Measurements from ENCODE around the gene ZNF439.
"Not testable (repeated sequence)": the region's sequence is repeated elsewhere in the genome, so short reads cannot be mapped to it uniquely, and the experiment has no call there.

Gene ZNF439

DNA sequence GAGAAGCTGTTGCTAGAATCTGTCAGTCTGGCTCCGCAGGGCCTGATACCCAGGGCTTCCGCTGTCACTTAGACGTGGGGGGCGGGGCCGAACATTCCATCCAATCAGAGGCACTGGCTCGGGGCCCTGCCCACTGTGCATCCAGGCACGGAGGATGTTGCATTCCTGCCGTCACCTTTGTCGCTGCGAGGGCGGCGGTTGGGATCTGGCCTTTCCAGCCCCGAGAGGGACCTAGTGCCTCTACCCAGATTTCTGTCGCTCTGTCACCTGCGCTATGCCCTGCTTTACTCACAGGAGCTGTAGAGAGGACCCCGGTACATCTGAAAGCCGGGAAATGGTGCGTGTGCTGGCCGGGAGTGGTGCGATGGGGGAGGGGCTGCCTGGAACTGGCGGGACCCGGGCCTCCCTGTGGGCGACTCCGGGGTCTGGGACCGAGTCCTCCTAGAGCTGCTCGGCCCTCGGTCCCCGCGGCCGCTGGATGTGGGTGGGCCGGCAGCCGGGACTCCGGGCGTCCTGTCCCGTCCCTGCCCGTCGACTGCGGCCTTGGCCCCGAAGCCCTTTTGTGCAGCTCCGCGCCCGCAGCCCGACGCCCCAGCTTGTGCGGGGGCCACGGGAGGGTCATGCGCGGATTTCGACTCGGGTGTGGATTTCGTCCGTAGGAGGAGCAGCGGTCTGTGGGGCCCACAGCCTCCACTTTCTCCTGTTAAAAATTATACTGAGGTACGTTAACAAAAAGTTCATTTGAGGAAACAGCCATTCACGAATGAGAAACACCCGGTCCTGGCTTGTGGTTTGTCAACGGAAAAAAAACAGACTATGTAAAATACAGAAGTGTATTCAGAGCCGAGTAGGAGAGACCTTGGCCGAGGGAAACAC is at the start of gene ZNF439:
ZNF439 (plus strand) TSS at position 133 of the 876 bp plus-strand sequence; CDS start at position 275, 142 bp downstream.
- DNase-seq, result peak; percentile 32 to 76

DNA sequence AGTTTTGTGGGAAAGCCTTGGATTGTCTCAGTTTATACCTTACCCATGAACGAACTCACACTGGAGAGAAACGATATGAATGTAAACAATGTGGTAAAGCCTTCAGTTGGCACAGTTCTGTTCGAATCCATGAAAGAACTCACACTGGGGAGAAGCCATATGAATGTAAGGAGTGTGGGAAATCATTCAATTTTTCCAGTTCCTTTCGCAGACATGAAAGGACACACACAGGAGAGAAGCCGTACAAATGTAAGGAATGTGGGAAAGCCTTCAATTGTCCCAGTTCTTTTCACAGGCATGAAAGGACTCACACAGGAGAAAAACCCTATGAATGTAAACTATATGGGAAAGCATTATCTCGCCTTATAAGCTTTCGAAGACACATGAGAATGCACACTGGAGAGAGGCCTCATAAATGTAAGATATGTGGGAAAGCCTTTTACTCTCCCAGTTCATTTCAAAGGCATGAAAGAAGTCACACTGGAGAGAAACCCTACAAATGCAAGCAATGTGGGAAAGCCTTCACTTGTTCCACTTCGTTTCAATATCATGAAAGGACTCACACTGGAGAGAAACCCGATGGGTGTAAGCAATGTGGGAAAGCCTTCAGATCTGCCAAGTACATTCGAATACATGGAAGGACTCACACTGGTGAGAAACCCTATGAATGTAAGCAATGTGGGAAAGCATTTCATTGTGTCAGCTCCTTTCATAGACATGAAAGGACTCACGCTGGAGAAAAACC is 42.0 kb upstream of the ZNF439 start:
- DNase-seq, result no peak

DNA sequence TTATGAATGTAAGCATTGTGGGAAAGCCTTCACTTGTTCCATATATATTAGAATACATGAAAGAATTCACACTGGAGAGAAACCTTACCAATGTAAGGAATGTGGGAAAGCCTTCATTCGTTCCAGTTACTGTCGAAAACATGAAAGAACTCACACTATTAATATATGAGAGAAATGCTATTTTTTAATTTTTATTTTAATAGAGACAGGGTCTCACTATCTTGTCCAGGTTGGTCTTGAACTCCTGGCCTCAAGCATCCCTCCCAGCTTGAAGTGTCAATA is 41.5 kb upstream of the ZNF439 start:
- no peak for DNase-seq

DNA sequence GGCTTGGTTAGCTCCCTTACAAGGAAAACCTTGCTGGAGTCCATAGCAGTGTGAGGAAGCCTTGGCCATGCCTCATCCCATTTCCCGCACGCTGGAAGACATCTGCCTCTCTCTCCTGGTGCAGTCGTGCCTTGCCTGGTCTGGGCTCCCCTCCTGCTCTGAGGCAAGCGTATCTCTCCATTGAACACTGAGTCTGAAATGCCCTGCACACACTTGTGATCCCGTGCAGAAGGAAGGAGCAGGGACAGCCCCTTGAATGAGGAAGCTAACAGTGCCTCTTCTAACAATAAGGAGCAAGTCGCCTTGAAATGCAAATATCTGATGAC is 34.9 kb upstream of the ZNF439 start:
- no peak for DNase-seq

DNA sequence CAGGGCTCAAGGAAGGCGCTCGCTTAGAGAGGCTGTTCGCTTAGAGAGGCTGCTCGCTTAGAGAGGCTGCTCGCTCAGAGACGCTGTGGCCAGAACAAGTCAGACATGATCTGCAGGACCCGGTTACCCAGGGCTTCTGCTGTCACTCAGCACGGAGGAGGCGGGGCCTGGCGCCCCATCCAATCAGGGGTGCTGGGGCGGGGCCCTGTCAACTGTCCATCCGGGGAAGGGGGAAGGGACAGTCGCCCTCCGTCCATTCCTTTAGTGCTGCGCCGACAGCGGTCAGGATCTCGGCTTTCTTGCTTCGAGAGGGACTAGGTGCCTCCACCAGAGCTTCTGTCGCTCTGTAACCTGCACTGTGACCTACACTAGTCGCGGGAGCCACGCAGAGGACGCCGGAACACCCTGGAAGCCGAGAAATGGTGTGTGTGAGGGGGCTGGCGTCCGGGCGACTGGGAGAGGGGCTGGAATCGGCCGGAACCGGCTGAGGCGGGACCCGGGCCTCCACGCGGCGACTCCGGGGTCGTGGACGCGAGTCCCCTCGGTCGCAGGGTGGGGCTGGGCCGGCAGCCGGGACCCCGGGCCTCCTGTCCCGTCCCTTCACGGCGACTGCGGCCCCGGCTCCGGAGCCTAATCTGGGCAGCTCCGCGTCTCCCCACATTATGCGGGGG is 34.4 kb upstream of the ZNF439 start, which contains the start of gene ZNF440:
ZNF440 (plus strand) TSS at position 245 of the 671 bp plus-strand sequence; CDS start at position 420, 175 bp downstream.
- DNase-seq, result peak; percentile 67 to 78

DNA sequence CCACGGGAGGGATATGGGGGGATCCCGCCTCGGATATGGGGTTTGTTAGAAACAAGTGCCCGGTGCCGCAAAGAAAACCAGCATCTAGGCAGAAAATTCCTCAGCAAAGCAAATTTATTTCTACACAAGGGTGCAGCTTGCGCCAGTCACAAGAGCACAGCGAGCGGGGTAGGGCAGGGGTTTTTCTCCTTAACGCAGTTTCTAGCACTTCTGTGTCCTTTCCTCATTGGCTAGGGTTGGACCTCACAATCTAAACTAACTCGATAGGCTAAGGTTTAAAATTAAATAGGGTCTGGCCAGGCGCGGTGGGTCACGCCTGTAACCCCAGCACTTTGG is 33.9 kb upstream of the ZNF439 start:
- no peak for DNase-seq

- DNase-seq, result no peak
Measured at GRCh38 chr19:11821474-11822109, 26.9 kb upstream of the ZNF439 start.

DNA sequence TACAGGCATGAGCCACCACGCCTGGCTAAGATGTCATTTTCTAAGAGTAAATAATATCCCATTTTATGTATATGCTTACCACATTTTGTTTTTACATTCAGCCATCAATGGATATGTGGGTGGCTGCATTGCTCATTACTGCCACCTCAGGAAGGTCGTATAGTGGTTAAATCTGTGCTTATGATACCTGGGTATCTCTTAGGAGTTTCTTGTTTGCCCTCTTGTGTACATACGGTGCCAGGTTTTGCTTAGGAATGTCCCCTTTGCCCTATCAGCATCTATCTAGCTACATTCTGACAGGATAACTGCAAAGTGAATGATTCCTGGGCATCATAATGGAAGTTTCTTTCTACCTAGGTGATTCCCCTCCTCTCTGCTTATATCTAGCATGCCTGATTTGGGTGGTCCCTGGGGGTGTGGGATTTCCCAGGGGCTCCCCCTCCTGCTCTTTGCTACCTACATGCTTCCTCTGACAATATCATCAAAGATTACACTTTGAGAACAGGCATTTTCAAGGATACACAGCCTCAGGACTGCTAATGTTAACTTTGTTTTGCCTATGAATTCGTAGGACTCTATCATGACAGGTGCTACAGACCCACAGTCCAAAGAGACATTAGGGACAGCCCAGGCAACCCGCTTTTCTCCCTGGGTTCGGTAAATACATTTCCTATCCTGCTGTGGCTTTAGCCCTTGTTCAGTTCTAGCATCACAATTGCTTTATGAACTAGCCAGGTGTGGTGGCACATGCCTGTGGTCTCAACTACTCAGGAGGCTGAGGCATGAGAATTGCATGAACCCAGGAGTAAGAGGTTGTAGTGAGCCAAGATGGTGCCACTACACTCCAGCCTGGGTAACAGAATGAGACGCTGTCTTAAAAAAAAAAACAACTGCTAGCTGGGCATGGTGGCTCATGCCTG is 19.3 kb upstream of the ZNF439 start:
- DNase-seq, result not testable (repeated sequence)

GRCh38 chr19:11832253-11832912 is 16.1 kb upstream of the ZNF439 start:
- no peak for DNase-seq

- DNase-seq, result no peak
Measured at GRCh38 chr19:11833541-11833940, 15.0 kb upstream of the ZNF439 start.

- DNase-seq, result not testable (repeated sequence)
Measured at GRCh38 chr19:11835626-11836066, 12.9 kb upstream of the ZNF439 start.

DNA sequence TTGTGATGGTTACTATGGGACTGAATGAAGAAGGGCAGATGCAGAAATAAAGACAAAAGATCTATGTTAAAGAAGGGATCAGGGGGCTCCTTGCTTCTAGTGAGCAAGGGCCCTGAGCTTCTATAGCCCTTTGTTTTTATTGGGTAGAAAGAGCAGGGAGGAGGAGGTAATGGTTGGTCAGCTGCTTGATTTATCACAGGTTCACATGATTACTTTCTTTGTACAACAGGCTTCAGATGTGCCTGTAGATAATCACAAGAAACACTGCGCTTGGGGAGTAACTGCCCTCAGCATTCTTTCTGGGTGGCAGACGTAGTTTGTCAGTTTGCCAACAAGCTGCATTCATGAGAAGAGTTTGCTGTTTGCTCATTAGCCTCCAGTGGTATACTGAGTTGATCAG is 4.8 kb upstream of the ZNF439 start:
- DNase-seq, result no peak

GRCh38 chr19:11847615-11848014 is 911 bp upstream of the ZNF439 start:
- not testable (repeated sequence) for DNase-seq

DNA sequence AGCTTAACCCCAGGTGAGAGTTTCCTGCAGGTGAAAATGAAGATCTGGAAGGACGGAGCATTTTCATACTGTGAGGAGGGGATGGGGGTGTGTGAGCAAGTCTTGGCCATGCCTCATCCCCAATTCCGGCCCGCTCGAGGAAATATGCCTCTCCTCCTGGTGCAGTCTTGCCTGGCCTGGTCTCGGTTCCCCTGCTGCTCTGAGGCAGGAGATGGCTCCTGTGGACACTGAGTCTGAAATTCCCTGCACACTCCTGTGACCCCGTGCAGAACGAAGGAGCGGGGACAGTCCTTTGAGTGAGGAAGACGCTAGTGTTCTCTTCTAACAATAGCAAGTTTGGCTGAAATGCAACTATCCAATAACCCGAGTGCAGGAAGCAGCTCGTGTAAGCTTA is 329 bp upstream of the ZNF439 start:
- DNase-seq, result no peak

DNA sequence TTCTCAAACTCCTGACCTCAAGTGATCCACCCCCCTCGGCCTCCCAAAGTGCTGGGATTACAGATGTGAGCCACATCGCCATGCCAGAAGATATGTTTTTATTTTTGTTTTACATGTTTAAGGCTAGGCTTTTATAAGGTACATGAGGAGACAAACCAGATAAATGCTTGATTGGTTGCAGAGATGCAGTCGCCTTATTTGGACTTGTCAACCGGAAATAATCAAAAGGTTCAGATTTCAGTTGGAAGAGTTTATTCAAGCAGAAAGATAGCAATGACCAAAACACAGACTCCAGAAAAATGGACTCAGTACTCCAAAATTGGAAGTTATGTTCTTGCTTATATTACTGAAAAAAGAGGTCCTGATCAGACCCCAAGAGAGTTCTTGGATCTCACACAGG is 1.8 kb downstream of the ZNF439 start:
- not testable (repeated sequence) for DNase-seq

GRCh38 chr19:11853358-11853757 is 4.8 kb downstream of the ZNF439 start:
- no peak for DNase-seq

DNA sequence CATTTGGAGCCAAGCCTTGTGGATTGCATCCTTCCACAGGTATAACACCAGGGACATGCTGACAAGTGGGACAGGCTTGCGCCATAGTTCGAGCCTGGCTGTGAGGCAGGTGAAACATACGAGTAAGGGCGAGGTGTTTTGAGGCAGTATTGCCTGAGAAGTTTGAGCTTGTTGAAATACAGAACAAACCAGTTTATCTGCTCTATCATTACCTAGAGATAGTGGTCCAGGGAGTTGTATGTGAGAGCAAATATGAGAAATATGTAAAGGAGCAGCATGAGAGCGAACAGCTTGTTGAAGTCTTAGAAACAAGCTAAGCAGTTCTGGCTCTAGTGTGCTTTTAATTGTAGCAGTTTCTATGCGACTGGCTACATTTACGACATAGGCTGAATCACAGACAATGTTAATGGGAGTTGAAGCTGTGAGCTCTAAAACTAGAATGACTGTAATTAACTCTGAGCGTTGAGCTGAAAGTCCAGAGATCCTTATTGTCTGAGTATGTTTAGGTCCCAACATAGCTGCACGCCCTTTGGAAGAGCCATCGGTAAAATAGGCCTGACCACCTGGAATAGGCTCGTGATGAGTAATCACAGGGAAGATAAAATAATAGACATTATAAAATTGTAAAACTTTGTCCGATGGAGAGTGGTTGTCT is 8.2 kb downstream of the ZNF439 start:
- DNase-seq, result no peak

DNA sequence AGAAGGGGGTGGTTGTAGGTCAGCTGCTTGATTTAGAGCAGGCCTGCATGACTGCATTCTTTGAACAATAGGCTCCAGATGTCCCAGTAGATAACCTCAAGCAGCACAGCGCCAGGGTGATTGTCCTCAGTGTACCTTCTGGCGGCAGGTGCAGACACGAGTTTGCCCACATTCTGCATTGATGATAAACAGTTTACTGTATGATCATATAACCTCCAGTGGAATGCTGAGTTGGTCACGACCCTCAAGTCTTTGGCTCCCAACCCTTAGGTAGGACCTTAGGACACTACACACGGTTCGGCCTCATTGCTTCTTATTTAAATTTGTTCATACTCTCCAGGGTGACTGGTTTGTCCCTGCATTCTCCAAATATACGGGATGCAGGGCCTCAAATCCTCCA is 12.2 kb downstream of the ZNF439 start:
- DNase-seq, result no peak

- DNase-seq, result no peak
Measured at GRCh38 chr19:11861301-11861700, 12.8 kb downstream of the ZNF439 start.

DNA sequence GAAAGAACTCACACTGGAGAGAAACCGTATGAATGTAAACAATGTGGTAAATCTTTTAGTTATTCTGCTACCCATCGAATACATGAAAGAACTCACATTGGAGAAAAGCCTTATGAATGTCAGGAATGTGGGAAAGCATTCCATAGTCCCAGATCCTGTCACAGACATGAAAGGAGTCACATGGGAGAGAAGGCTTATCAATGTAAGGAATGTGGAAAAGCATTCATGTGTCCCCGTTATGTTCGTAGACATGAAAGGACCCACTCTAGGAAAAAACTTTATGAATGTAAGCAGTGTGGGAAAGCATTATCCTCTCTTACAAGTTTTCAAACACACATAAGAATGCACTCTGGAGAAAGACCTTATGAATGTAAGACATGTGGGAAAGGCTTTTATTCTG is 19.2 kb downstream of the ZNF439 start:
- DNase-seq, result not testable (repeated sequence)

DNA sequence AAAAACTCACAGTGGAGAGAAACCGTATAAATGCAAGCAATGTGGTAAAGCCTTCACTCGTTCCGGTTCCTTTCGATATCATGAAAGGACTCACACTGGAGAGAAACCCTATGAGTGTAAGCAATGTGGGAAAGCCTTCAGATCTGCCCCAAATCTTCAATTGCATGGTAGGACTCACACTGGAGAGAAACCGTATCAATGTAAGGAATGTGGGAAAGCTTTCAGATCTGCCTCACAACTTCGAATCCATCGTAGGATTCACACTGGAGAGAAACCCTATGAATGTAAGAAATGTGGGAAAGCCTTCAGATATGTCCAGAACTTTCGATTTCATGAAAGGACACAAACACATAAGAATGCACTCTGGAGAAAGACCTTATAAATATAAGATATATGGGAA is 19.7 kb downstream of the ZNF439 start:
- DNase-seq, result no peak
